Karpas-422 (cell line): ENCODE results near the gene ANO9. TPM values are rescaled to one million over a fixed set of nuclear protein-coding genes. Genes with fewer than 3 reads are reported as not detected.

ENCODE experiments used
- DNase-seq: peaks from one replicate; pipeline ENCODE4 v3.0.0-alpha.2; 2015
- H2AFZ ChIP-seq: fragments of 200-600 bp; sonication (generic); 2 replicates; pipeline ENCODE4 v1.6.1; 2014; ENCODE audit warnings: antibody characterized with exemption, low read length, mixed read lengths
- H3K27ac ChIP-seq: fragments of 200-600 bp; sonication (generic); 2 replicates; pipeline ENCODE4 v1.5.1; 2014; ENCODE audit warnings: mild to moderate bottlenecking, low read length, moderate library complexity
- H3K27me3 ChIP-seq: fragments of 200-600 bp; sonication (generic); 2 replicates; pipeline ENCODE4 v1.6.1; 2014; ENCODE audit warnings: low read length, mixed read lengths
- H3K36me3 ChIP-seq: fragments of 200-600 bp; sonication (generic); 2 replicates; pipeline ENCODE4 v1.6.1; 2014; ENCODE audit warnings: low read length, mixed read lengths; ENCODE audit not compliant: insufficient read depth
- H3K4me1 ChIP-seq: fragments of 200-600 bp; sonication (generic); 2 replicates; pipeline ENCODE4 v1.6.1; 2014; ENCODE audit warnings: mild to moderate bottlenecking, low read length, mixed read lengths
- H3K4me2 ChIP-seq: fragments of 200-600 bp; sonication (generic); 2 replicates; pipeline ENCODE4 v1.6.1; 2014; ENCODE audit warnings: low read length, low read depth, mild to moderate bottlenecking; ENCODE audit not compliant: poor library complexity, severe bottlenecking
- H3K4me3 ChIP-seq: fragments of 200-600 bp; sonication (generic); 2 replicates; pipeline ENCODE4 v1.5.1; 2014; ENCODE audit warnings: mild to moderate bottlenecking, antibody characterized with exemption, low read length, mixed read lengths
- H3K79me2 ChIP-seq: fragments of 200-600 bp; sonication (generic); 2 replicates; pipeline ENCODE4 v1.6.1; 2014; ENCODE audit warnings: mild to moderate bottlenecking, low read length, mixed read lengths
- H3K9ac ChIP-seq: fragments of 200-600 bp; sonication (generic); 2 replicates; pipeline ENCODE4 v1.6.0; 2014; ENCODE audit warnings: low read length
- H3K9me2 ChIP-seq: fragments of 200-600 bp; sonication (generic), shearing (Covaris generic); replicated peaks from 2 replicates; pipeline ENCODE4 v1.6.0; 2014; ENCODE audit warnings: mild to moderate bottlenecking, low read length, moderate library complexity; ENCODE audit not compliant: insufficient read depth
- H3K9me3 ChIP-seq: fragments of 300-700, 200-600 bp; sonication (generic); 2 replicates; pipeline ENCODE4 v1.6.1; 2014; ENCODE audit warnings: low read length, mixed read lengths
- H4K20me1 ChIP-seq: fragments of 200-600 bp; sonication (generic); 2 replicates; pipeline ENCODE4 v1.6.1; 2014; ENCODE audit warnings: mild to moderate bottlenecking, antibody characterized with exemption, low read length, low read depth; ENCODE audit not compliant: insufficient read depth
- total RNA-seq: library from RNA; depleted of rRNA; stranded (reverse); fragments of >200 nt; shearing (Covaris generic); gene quantifications from 2 replicates; pipeline ENCODE4 v1.2.3, GENCODE V29; 2014; ENCODE audit warnings: low replicate concordance; rRNA removed

ANO9 gene
- total RNA-seq = 1.4 and 2.2 TPM in 2 replicates

- peak; percentile 56 for DNase-seq
- no peaks in the 10 kb centered on the region for H3K9me3 ChIP-seq
- H3K36me3 ChIP-seq = no peaks in the 10 kb centered on the region
- H3K27me3 ChIP-seq = no peaks in the 10 kb centered on the region
- no peaks in the 10 kb centered on the region for H4K20me1 ChIP-seq
- no peak within 1 kb of the TSS for H3K27ac ChIP-seq
- no peaks in the 10 kb centered on the region for H3K79me2 ChIP-seq
- H2AFZ ChIP-seq = no peak within 1 kb of the TSS
- no peaks in the 10 kb centered on the region for H3K9me2 ChIP-seq
- peak within 1 kb of the TSS; percentile 38; the same call in 1 of the 2 replicates for H3K4me3 ChIP-seq
- H3K4me2 ChIP-seq = peak within 1 kb of the TSS; percentile 38
- H3K4me1 ChIP-seq = no peaks in the 10 kb centered on the region
- peak within 1 kb of the TSS; percentile 43; the same call in 1 of the 2 replicates for H3K9ac ChIP-seq
Observed at GRCh38 chr11:441418-442274, at the start of gene ANO9. Gene ANO9 (minus strand): TSS chr11:442011. CDS start chr11:441926, 85 bp downstream.

DNA sequence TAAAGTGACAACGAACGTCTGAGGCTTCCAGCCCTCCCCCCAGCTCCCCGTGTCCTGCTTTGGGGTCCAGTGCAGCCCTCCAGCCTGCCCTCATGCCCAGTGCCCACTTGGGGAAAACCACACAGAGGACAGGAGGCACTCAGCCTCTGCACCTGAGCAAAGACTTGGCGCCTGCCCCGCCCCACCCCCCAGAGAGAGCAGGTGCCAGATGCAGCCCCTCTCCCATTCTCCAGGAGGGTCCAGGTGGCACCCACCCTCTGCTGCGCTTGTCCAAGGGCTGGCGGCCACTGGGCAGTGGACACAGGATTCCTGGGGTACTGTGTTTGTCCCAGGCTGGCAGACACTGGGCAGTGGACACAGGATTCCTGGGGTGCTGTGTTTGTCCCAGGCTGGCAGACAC is 49.5 kb upstream of the ANO9 start:
- DNase-seq = no peak
- no peaks in the 10 kb centered on the region for H4K20me1 ChIP-seq
- no peak overlapping the region for H3K4me3 ChIP-seq
- H2AFZ ChIP-seq = no peak overlapping the region
- H3K27me3 ChIP-seq = no peaks in the 10 kb centered on the region
- no peaks in the 10 kb centered on the region for H3K79me2 ChIP-seq
- H3K36me3 ChIP-seq = no peaks in the 10 kb centered on the region
- H3K27ac ChIP-seq = no peak overlapping the region
- H3K9me3 ChIP-seq = no peaks in the 10 kb centered on the region
- H3K4me2 ChIP-seq = no peak overlapping the region
- no peak overlapping the region for H3K9ac ChIP-seq
- no peaks in the 10 kb centered on the region for H3K4me1 ChIP-seq
- no peaks in the 10 kb centered on the region for H3K9me2 ChIP-seq

DNA sequence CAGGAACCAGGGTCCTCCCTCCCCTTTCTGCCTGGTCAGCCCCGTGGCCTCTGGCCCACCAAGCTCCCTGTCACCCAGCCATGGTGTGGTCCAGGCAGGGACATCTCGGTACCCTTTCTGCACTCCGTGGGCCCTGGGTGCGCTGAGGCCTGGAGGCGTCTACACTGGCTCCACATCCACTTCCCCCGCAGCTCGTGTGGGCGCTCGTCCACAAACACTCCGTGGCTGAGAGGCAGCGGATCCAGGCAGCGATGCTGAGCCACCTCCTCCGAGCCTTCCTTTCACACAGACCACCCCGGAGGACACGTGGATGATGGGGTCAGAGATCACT is 49.1 kb upstream of the ANO9 start:
- H3K36me3 ChIP-seq = no peaks in the 10 kb centered on the region

DNA sequence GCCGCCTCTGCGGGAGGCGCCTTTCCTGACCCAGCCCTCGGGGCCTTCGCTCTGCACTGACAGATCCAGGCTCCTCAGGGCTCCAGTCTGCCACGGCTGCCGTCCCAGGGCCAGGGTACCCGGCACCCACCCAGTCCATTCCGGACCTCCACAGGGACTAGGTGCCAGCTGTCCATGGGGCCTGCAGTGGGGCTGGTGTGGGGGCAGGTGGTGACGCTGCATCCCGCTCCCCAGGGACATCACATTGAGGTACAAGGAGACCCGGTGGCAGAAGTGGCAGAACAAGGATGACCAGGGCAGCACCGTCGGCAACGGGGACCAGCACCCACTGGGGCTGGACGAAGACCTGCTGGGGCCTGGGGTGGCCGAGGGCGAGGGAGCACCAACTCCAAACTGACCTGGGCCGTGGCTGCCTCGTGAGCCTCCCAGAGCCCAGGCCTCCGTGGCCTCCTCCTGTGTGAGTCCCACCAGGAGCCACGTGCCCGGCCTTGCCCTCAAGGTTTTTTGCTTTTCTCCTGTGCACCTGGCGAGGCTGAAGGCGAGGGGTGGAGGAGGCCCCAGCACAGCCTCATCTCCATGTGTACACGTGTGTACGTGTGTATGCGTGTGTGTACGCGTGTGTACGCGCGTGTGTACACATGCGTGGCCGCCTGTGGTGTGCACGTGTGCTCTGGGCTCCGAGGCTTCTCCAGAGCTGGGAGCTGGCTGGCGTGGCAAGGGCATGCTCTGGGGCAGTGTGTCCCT is 48.5 kb upstream of the ANO9 start:
- H3K4me3 ChIP-seq = no peak overlapping the region
- no peak overlapping the region for H2AFZ ChIP-seq
- no peaks in the 10 kb centered on the region for H4K20me1 ChIP-seq
- no peaks in the 10 kb centered on the region for H3K27me3 ChIP-seq
- no peak overlapping the region for H3K9ac ChIP-seq
- no peak overlapping the region for H3K27ac ChIP-seq
- no peaks in the 10 kb centered on the region for H3K79me2 ChIP-seq
- no peaks in the 10 kb centered on the region for H3K36me3 ChIP-seq
- H3K9me2 ChIP-seq = no peaks in the 10 kb centered on the region
- no peak for DNase-seq
- no peaks in the 10 kb centered on the region for H3K4me1 ChIP-seq
- no peaks in the 10 kb centered on the region for H3K9me3 ChIP-seq
- H3K4me2 ChIP-seq = no peak overlapping the region

More for the DNA sequence above, 49.1 kb upstream of the ANO9 start:
- H3K4me1 ChIP-seq = no peaks in the 10 kb centered on the region
- no peak for DNase-seq
- no peak overlapping the region for H3K27ac ChIP-seq
- no peaks in the 10 kb centered on the region for H3K9me3 ChIP-seq
- no peak overlapping the region for H2AFZ ChIP-seq
- H3K79me2 ChIP-seq = no peaks in the 10 kb centered on the region
- no peaks in the 10 kb centered on the region for H3K9me2 ChIP-seq
- H3K9ac ChIP-seq = no peak overlapping the region
- no peak overlapping the region for H3K4me3 ChIP-seq
- H3K27me3 ChIP-seq = no peaks in the 10 kb centered on the region
- no peaks in the 10 kb centered on the region for H4K20me1 ChIP-seq
- no peak overlapping the region for H3K4me2 ChIP-seq

DNA sequence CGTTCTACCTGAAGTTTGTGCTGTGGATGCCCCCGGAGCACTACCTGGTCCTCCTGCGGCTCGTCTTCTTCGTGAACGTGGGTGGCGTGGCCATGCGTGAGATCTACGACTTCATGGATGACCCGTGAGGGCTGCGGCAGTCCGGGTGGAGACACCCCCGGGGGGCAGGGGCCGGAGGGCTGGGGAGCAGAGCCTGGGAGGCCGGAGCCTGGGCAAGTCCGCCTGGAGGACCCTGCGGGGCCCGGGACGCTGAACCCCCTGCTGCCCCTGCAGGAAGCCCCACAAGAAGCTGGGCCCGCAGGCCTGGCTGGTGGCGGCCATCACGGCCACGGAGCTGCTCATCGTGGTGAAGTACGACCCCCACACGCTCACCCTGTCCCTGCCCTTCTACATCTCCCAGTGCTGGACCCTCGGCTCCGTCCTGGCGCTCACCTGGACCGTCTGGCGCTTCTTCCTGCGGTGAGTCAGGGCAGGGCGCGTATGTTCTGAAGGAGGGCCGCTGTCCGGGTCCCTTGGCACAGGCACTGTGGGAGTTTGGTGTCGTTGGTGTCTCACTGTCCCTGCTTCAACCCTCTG is 47.9 kb upstream of the ANO9 start:
- Histone ChIP-seq H3K79me2 (no peaks in the 10 kb centered on the region), H3K9me3 (no peaks in the 10 kb centered on the region), H3K9me2 (no peaks in the 10 kb centered on the region), H3K4me2 (no peak overlapping the region), H3K4me3 (no peak overlapping the region), H3K27me3 (no peaks in the 10 kb centered on the region), H3K36me3 (no peaks in the 10 kb centered on the region), H3K27ac (no peak overlapping the region), H2AFZ (no peak overlapping the region), H4K20me1 (no peaks in the 10 kb centered on the region), H3K9ac (no peak overlapping the region), H3K4me1 (no peaks in the 10 kb centered on the region)
- no peak for DNase-seq

DNA sequence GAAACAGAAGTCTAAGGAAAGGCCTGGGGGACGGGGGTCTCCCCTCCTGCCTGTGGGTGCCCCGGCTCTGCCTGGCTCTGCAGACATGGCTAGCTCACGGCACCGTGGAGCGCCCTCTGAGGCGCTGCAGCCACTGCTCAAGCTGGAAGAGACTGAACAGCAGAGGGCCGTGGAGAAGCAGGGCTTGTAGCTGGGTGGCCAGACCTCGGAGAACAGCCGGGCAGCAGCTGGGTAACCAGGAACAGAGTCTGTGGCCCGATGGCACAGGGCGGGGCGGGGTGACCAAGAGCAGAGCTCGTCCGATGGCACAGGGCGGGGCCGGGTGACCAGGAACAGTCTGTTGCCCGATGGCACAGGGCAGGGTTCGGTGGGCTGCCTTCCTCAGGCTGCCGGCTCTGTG is 47.2 kb upstream of the ANO9 start:
- Histone ChIP-seq H2AFZ (no peak overlapping the region), H3K36me3 (no peaks in the 10 kb centered on the region), H3K4me3 (no peak overlapping the region), H4K20me1 (no peaks in the 10 kb centered on the region), H3K4me1 (no peaks in the 10 kb centered on the region), H3K9ac (no peak overlapping the region), H3K4me2 (no peak overlapping the region), H3K79me2 (no peaks in the 10 kb centered on the region), H3K27me3 (no peaks in the 10 kb centered on the region), H3K9me2 (no peaks in the 10 kb centered on the region), H3K27ac (no peak overlapping the region), H3K9me3 (no peaks in the 10 kb centered on the region)
- DNase-seq = no peak

DNA sequence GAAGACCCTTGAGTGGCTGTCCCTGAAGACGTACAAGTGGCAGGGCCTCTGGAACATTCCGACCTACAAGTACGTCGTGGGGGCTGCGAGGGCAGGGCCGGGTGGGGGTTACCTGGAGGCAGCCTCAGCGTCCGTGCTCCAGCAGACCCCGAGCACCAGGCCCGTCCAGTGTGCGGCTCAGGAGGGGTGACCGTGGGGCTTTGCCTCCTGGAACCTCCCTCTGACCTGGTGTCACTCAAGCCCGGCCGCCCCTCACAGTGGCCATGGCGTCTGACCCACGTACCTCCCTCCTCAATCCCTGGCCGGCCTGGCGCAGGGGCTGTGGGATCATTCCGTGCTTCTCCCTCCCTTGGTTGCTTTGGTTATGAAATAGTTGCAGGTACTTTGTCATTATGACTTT is 46.8 kb upstream of the ANO9 start:
- Histone ChIP-seq H4K20me1 (no peaks in the 10 kb centered on the region), H3K9me2 (no peaks in the 10 kb centered on the region), H3K9me3 (no peaks in the 10 kb centered on the region), H3K27me3 (no peaks in the 10 kb centered on the region), H3K4me3 (no peak overlapping the region), H3K4me1 (no peaks in the 10 kb centered on the region), H3K36me3 (no peaks in the 10 kb centered on the region), H2AFZ (no peak overlapping the region), H3K27ac (no peak overlapping the region), H3K79me2 (no peaks in the 10 kb centered on the region), H3K9ac (no peak overlapping the region), H3K4me2 (no peak overlapping the region)
- no peak for DNase-seq

DNA sequence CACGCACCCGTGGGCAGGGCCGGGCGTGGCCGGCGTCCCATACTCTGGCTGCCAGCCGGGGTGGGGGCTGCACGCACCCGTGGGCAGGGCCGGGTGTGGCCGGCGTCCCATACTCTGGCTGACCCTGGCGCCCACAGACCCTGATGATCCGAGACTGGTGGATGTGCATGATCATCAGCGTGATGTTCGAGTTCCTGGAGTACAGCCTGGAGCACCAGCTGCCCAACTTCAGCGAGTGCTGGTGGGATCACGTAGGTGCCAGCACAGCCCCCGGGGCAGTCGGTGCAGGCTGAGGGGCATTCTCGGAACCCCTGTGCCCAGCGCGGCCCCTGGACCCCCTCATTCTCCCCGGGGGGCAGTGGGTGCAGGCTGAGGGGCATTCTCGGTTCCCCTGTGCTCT is 46.3 kb upstream of the ANO9 start:
- Histone ChIP-seq H3K4me2 (no peak overlapping the region), H3K27ac (no peak overlapping the region), H3K79me2 (no peaks in the 10 kb centered on the region), H3K27me3 (no peaks in the 10 kb centered on the region), H3K36me3 (no peaks in the 10 kb centered on the region), H3K9me3 (no peaks in the 10 kb centered on the region), H3K9me2 (no peaks in the 10 kb centered on the region), H3K4me3 (no peak overlapping the region), H2AFZ (no peak overlapping the region), H3K4me1 (no peaks in the 10 kb centered on the region), H4K20me1 (no peaks in the 10 kb centered on the region), H3K9ac (no peak overlapping the region)
- DNase-seq = no peak
